A673 (cell line): Measurements from ENCODE around the gene SEMA6D. TPM values are rescaled to one million over a fixed set of nuclear protein-coding genes. Genes with fewer than 3 reads are reported as not detected.

ENCODE experiments used
- BruUV-seq: library from RNA; stranded (reverse); fragments of 400-500 nt; replicated peaks from 2 replicates; lab custom pipeline; 2021; lab: Mats Ljungman, UMichigan
- CTCF ChIA-PET: fragments of 300-600 bp; sonication (Branson Sonifier 250); formaldehyde crosslinking; loops from one replicate; lab custom pipeline; 2022; ENCODE audit warnings: antibody characterized with exemption; lab: Charles Lee
- POLR2A ChIA-PET: fragments of 300-600 bp; sonication (Branson Sonifier 250); formaldehyde crosslinking; loops from one replicate; lab custom pipeline; 2022; ENCODE audit warnings: antibody characterized with exemption; ENCODE audit not compliant: low non-redundant PET; lab: Charles Lee
- DNase-seq: peaks from one replicate; pipeline ENCODE4 v3.0.0-alpha.2; 2015; ENCODE audit warnings: low spot score
- H3K27ac ChIP-seq: fragments of 200-600 bp; sonication (generic); 2 replicates; pipeline ENCODE4 v1.5.1; 2016; ENCODE audit warnings: mixed run types, low read depth, mild to moderate bottlenecking, mixed read lengths, antibody characterized with exemption, low read length; ENCODE audit not compliant: poor library complexity, severe bottlenecking
- H3K27me3 ChIP-seq: fragments of 200-600 bp; sonication (generic); replicated peaks from 2 replicates; pipeline ENCODE4 v1.6.1; 2017; ENCODE audit warnings: mixed run types, low read depth, mild to moderate bottlenecking, mixed read lengths, antibody characterized with exemption, low read length; ENCODE audit not compliant: insufficient read depth, poor library complexity
- H3K36me3 ChIP-seq: fragments of 200-600 bp; sonication (generic); 2 replicates; pipeline ENCODE4 v1.6.1; 2016; ENCODE audit warnings: mixed run types, mild to moderate bottlenecking, mixed read lengths, antibody characterized with exemption, low read length; ENCODE audit not compliant: insufficient read depth, poor library complexity, severe bottlenecking
- H3K4me1 ChIP-seq: fragments of 200-600 bp; sonication (generic); 2 replicates; pipeline ENCODE4 v1.6.1; 2017; ENCODE audit warnings: mixed run types, mild to moderate bottlenecking, mixed read lengths, antibody characterized with exemption, low read length; ENCODE audit not compliant: insufficient read depth, poor library complexity, severe bottlenecking
- H3K4me3 ChIP-seq: fragments of 200-600 bp; sonication (generic); 2 replicates; pipeline ENCODE4 v1.5.1; 2016; ENCODE audit warnings: low read depth, mixed run types, mild to moderate bottlenecking, mixed read lengths, low read length; ENCODE audit not compliant: poor library complexity, severe bottlenecking
- H3K9me3 ChIP-seq: fragments of 200-600 bp; sonication (generic); 2 replicates; pipeline ENCODE4 v1.6.1; 2016; ENCODE audit warnings: mixed run types, low read depth, mild to moderate bottlenecking, mixed read lengths, antibody characterized with exemption, low read length; ENCODE audit not compliant: poor library complexity, severe bottlenecking
- EZH2 ChIP-seq: fragments of 200-600 bp; sonication (generic); IDR thresholded peaks from 2 replicates; pipeline ENCODE4 v1.6.1; 2017; ENCODE audit warnings: borderline replicate concordance, low read depth, mild to moderate bottlenecking, mixed read lengths, antibody characterized with exemption, low read length; ENCODE audit not compliant: poor library complexity, severe bottlenecking
- intact Hi-C: fragments of 100-400 bp; cut with micrococcal nuclease; formaldehyde crosslinking; loops from one replicate; pipeline ENCODE4 v1.10.0; 2022; ENCODE audit not compliant: unreplicated experiment
- total RNA-seq: library from RNA; stranded (reverse); gene quantifications from 2 replicates; pipeline ENCODE4 v1.2.3, GENCODE V29; 2021
- TF ChIP-seq, protein P1 (sequence below): fragments of 300-800, 200-600 bp; sonication (generic); conservative IDR thresholded peaks from 2 replicates; pipeline ENCODE4 v1.5.1; 2017; ENCODE audit warnings: low read depth, mild to moderate bottlenecking, antibody characterized with exemption, low read length, moderate library complexity, mixed read lengths

The SEMA6D gene
- total RNA-seq, 1 experiment from 2014 or later: 11.0 TPM

DNA sequence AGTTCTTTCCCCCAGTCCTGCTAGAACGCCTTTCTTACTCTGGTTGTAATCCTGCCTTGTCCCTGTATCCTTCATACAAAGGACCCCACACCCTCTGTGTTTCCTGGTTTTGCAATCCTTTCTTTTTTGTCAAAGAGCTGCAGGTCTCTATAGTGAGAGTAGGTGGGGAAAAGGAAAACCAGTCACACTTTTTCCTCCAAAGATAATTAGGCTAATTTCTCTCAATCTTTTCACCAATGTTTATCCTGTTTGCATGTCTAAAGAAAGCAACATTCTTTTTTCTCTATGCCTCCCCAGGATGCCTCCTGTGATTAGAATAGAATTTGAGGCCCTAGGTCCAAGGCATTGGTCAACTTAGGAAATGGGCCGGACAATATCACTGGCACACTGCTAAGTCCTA is 25.4 kb downstream of the SEMA6D start:
- BruUV-seq: no TSS peak
- H3K27me3 ChIP-seq: no peaks in the 10 kb centered on the region
- ChIA-PET CTCF (no interaction called here), POLR2A (no interaction called here)
- intact Hi-C loops: no loop called here
- TF ChIP-seq EZH2: no peak
- TF ChIP-seq, protein P1, sequence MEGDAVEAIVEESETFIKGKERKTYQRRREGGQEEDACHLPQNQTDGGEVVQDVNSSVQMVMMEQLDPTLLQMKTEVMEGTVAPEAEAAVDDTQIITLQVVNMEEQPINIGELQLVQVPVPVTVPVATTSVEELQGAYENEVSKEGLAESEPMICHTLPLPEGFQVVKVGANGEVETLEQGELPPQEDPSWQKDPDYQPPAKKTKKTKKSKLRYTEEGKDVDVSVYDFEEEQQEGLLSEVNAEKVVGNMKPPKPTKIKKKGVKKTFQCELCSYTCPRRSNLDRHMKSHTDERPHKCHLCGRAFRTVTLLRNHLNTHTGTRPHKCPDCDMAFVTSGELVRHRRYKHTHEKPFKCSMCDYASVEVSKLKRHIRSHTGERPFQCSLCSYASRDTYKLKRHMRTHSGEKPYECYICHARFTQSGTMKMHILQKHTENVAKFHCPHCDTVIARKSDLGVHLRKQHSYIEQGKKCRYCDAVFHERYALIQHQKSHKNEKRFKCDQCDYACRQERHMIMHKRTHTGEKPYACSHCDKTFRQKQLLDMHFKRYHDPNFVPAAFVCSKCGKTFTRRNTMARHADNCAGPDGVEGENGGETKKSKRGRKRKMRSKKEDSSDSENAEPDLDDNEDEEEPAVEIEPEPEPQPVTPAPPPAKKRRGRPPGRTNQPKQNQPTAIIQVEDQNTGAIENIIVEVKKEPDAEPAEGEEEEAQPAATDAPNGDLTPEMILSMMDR: no peak
- no peak overlapping the region for H3K27ac ChIP-seq
- peaks cover 33% of the 10 kb centered on the region for H3K4me1 ChIP-seq
- H3K9me3 ChIP-seq: no peaks in the 10 kb centered on the region
- DNase-seq: no peak
- no peaks in the 10 kb centered on the region for H3K36me3 ChIP-seq
- no peak overlapping the region for H3K4me3 ChIP-seq

DNA sequence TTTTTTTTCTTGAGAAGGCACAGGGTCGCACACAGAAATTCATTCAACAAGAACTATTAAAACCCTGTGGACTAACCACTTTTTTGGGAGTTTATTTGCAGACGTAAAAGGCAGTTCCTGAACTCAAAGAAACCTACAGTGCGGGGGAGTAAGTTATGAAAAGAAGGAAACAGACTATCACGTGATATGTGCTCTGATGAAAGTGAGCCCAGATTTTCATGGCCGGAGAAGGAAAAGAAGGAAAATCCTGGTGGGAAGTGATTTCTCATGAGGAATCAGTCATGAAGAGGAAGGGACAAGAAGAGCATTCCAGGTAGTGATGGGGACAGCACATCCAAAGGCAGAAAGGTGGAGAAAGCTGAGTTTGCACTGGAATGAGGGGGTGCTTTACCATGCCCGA is 26.1 kb downstream of the SEMA6D start:
- Histone ChIP-seq H3K27me3 (no peaks in the 10 kb centered on the region), H3K4me3 (no peak overlapping the region), H3K9me3 (no peaks in the 10 kb centered on the region), H3K27ac (no peak overlapping the region), H3K4me1 (peaks cover 31% of the 10 kb centered on the region), H3K36me3 (no peaks in the 10 kb centered on the region)
- intact Hi-C loops: no loop called here
- no TSS peak for BruUV-seq
- ChIA-PET CTCF (no interaction called here), POLR2A (no interaction called here)
- DNase-seq: no peak
- no peak for TF ChIP-seq EZH2
- TF ChIP-seq, protein P1: no peak

DNA sequence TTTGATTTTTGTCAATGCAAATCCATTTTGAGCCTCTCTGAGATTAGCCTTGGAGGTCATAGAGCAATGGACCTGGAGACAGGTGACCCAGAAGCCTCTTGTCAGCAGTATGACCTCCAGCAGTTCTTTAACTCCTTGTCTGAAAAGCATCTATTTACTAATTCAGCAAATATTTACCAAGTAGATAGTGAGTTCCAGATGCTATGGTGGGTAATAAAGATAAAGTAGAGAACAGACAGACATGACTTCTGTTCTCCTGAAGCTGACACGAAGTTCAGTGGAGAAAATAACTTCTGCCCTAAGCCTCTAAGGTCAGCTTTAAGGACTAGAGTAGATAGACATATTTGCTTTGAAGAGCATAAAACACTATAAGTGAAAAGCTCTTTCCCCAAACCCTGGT is 26.6 kb downstream of the SEMA6D start:
- Histone ChIP-seq H3K4me3 (no peak overlapping the region), H3K27me3 (no peaks in the 10 kb centered on the region), H3K27ac (no peak overlapping the region), H3K36me3 (no peaks in the 10 kb centered on the region), H3K4me1 (peaks cover 26% of the 10 kb centered on the region), H3K9me3 (no peaks in the 10 kb centered on the region)
- BruUV-seq: no TSS peak
- ChIA-PET POLR2A (no interaction called here), CTCF (no interaction called here)
- no peak for TF ChIP-seq EZH2
- TF ChIP-seq, protein P1: no peak
- intact Hi-C loops: no loop called here
- no peak for DNase-seq
